WERI-Rb-1 (cell line): ENCODE results near the gene PARP3.

ENCODE experiments used
- DNase-seq: peaks from one replicate; pipeline ENCODE4 v3.0.0-alpha.2; 2020
- H3K27ac ChIP-seq: fragments of 250-450 bp; sonication (Bioruptor Pico); 2 replicates; pipeline ENCODE4 v1.5.1; 2020; ENCODE audit warnings: mild to moderate bottlenecking, moderate library complexity
- H3K27me3 ChIP-seq: fragments of 250-450 bp; sonication (Bioruptor Pico); 2 replicates; pipeline ENCODE4 v1.5.1; 2021; ENCODE audit warnings: mild to moderate bottlenecking, low read depth, moderate library complexity; ENCODE audit not compliant: insufficient read depth, severe bottlenecking
- H3K36me3 ChIP-seq: fragments of 250-450 bp; sonication (Bioruptor Pico); 2 replicates; pipeline ENCODE4 v1.5.1; 2020; ENCODE audit warnings: mild to moderate bottlenecking, moderate library complexity
- H3K4me3 ChIP-seq: 2 replicates; pipeline ENCODE4 v1.5.1; 2011; ENCODE audit warnings: low read depth, mild to moderate bottlenecking, control low read depth, low read length
- H3K9me3 ChIP-seq: fragments of 250-450 bp; sonication (Bioruptor Pico); 2 replicates; pipeline ENCODE4 v1.5.1; 2021; ENCODE audit warnings: mild to moderate bottlenecking, moderate library complexity; ENCODE audit not compliant: severe bottlenecking
- CTCF ChIP-seq: IDR thresholded peaks from 2 replicates; pipeline ENCODE4 v1.5.1; 2011; ENCODE audit warnings: low read depth, mild to moderate bottlenecking, control low read depth, inconsistent platforms, low read length

PARP3 gene

GRCh38 chr3:51962854-51963530 lies 20.8 kb downstream of the PARP3 start:
- TF ChIP-seq CTCF, result no peak
- H3K9me3 ChIP-seq, result no peaks in the 10 kb centered on the region
- peak overlapping the region; percentile 47 for H3K4me3 ChIP-seq

GRCh38 chr3:51963951-51964451 lies 21.8 kb downstream of the PARP3 start:
- no peaks in the 10 kb centered on the region for H3K27me3 ChIP-seq
- peak; percentile 99 for DNase-seq
- H3K9me3 ChIP-seq, result no peaks in the 10 kb centered on the region
- H3K36me3 ChIP-seq, result peaks cover 85% of the 10 kb centered on the region
- TF ChIP-seq CTCF, result no peak
- H3K4me3 ChIP-seq, result peak overlapping the region; percentile 93
- peak overlapping the region; percentile 100 for H3K27ac ChIP-seq

More at GRCh38 chr3:51962854-51963530, 20.8 kb downstream of the PARP3 start:
- DNase-seq, result peak; percentile 84
- H3K27me3 ChIP-seq, result no peaks in the 10 kb centered on the region
- H3K36me3 ChIP-seq, result peaks cover 89% of the 10 kb centered on the region
- peak overlapping the region; percentile 100 for H3K27ac ChIP-seq

GRCh38 chr3:51964521-51964920 lies 22.4 kb downstream of the PARP3 start:
- Histone ChIP-seq H3K36me3 (peaks cover 83% of the 10 kb centered on the region), H3K27me3 (no peaks in the 10 kb centered on the region), H3K27ac (peak overlapping the region; percentile 100), H3K9me3 (no peaks in the 10 kb centered on the region), H3K4me3 (peak overlapping the region; percentile 93)
- no peak for DNase-seq
- TF ChIP-seq CTCF, result no peak

- peaks cover 80% of the 10 kb centered on the region for H3K36me3 ChIP-seq
- no peak for TF ChIP-seq CTCF
- peak overlapping the region; percentile 93 for H3K4me3 ChIP-seq
- no peaks in the 10 kb centered on the region for H3K27me3 ChIP-seq
- peak overlapping the region; percentile 100 for H3K27ac ChIP-seq
- peak; percentile 30 for DNase-seq
- H3K9me3 ChIP-seq, result no peaks in the 10 kb centered on the region
Measured at GRCh38 chr3:51966016-51966415, 23.9 kb downstream of the PARP3 start.

- H3K27me3 ChIP-seq, result no peaks in the 10 kb centered on the region
- H3K36me3 ChIP-seq, result peaks cover 77% of the 10 kb centered on the region
- no peak for TF ChIP-seq CTCF
- peak overlapping the region; percentile 100 for H3K27ac ChIP-seq
- H3K4me3 ChIP-seq, result peak overlapping the region; percentile 93
- peak; percentile 62 for DNase-seq
- H3K9me3 ChIP-seq, result no peaks in the 10 kb centered on the region
Measured at GRCh38 chr3:51966486-51966885, 24.3 kb downstream of the PARP3 start.
